ENCODE measurements around the gene MKNK2. TPM values are rescaled to one million over a fixed set of nuclear protein-coding genes. Genes with fewer than 3 reads are reported as not detected.
"Not testable (repeated sequence)": the region's sequence is repeated elsewhere in the genome, so short reads cannot be mapped to it uniquely, and the experiment has no call there.

Gene MKNK2
- total RNA-seq, 1 donor from 2014 or later, result 234 TPM

- DNase-seq (ENCODE audit: missing footprints) (no peak), ATAC-seq (no peak)
- intact Hi-C loops (cut with DNase I), result no loop called here
These were observed 12.6 kb downstream of the MKNK2 start for GRCh38 chr19:2038284-2039088.

GRCh38 chr19:2037651-2038255 lies 13.3 kb downstream of the MKNK2 start:
- DNase-seq (ENCODE audit: missing footprints), result no peak
- no peak for ATAC-seq
- intact Hi-C loops (cut with DNase I), result no loop called here

GRCh38 chr19:2036424-2036823 lies 14.6 kb downstream of the MKNK2 start:
- DNase-seq (ENCODE audit: missing footprints) (no peak), ATAC-seq (no peak)
- intact Hi-C loops (cut with DNase I), result no loop called here

DNA sequence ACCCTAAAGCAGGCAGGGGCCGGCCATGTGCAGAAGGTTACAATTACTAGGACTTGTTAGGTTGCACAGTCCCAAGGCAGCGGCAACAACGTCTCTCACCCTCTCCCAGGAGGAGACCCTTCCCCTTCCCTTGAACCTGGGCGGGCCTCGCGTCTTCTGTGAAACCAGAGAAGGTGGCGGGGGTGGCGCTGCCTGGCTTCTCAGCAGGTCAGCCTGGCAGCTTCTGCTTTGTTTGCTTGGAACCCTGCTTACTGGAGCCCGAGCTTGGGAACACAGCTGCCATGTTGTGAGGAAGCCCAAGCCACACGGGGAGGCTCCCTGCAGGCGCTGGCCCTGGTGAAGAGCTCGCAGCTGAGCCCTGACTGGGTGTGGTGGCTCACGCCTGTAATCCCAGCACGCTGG lies 15.5 kb downstream of the MKNK2 start:
- intact Hi-C loops (cut with DNase I), result no loop called here
- ATAC-seq (no peak), DNase-seq (ENCODE audit: missing footprints) (no peak)

- ATAC-seq (no peak), DNase-seq (ENCODE audit: missing footprints) (no peak)
- intact Hi-C loops (cut with DNase I), result no loop called here
These were observed 16.1 kb downstream of the MKNK2 start for GRCh38 chr19:2034729-2035589.

- ATAC-seq; DNase-seq (ENCODE audit: missing footprints); intact Hi-C loops (cut with DNase I): not testable (repeated sequence)
These were observed 16.8 kb downstream of the MKNK2 start for GRCh38 chr19:2034253-2034652.

GRCh38 chr19:2033825-2034159 lies 17.3 kb downstream of the MKNK2 start:
- ATAC-seq, result no peak
- no peak for DNase-seq (ENCODE audit: missing footprints)
- intact Hi-C loops (cut with DNase I), result no loop called here

GRCh38 chr19:2033115-2033824 lies 17.8 kb downstream of the MKNK2 start:
- ATAC-seq (no peak), DNase-seq (ENCODE audit: missing footprints) (no peak)
- intact Hi-C loops (cut with DNase I), result no loop called here

DNA sequence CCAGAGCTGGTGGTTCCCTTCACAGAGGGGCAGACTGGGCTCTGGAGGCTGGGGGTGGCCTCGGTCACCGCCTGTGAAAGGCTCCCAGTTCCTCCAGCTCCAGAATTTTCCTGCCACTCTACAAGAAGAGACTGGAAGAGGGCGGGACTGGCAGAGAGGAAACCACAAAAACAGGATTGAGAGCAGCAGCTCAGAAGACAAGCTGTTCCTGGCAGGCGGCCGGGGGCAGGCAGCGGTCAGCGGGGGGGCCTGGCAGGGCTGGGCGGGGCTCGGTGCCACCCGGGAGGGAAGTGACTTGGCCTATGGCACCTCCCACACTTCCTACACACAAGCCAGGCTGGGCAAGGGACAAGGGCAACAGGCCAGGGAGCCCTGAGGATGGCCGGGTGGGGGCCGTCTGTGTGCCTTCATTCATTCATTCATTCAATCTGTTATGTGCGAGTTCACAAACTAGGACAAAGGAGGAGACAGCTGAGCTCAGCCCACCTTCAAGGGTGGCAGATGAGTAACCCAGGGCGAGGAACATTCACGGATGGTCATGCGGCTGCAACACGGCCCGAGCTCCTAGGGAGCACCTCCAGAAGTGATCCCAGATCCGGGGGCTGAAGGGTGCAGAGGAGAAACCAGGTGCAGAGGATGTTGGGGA lies 18.6 kb downstream of the MKNK2 start:
- DNase-seq (ENCODE audit: missing footprints) (peak; percentile 96), ATAC-seq (peak; percentile 94)
- intact Hi-C loops (cut with DNase I), result no loop called here

DNA sequence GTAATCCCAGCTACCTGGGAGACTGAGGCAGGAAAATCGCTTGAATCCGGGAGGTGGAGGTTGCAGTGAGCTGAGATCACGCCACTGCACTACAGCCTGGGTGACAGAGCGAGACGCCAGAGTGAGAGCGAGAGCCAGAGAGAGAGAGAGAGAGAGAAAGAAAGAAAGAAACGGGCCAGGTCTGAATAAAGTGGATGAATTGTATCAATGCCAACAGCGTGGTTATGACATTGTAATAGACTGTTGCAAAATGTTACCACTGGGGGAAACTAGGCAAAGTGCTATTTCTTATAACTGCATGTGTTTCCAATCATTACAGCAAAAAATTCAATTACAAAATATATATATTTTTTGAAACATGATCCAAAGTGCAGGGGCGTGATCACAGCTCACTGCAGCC lies 23.7 kb downstream of the MKNK2 start:
- ATAC-seq (peak; percentile 25), DNase-seq (ENCODE audit: missing footprints) (no peak)
- intact Hi-C loops (cut with DNase I), result no loop called here

DNA sequence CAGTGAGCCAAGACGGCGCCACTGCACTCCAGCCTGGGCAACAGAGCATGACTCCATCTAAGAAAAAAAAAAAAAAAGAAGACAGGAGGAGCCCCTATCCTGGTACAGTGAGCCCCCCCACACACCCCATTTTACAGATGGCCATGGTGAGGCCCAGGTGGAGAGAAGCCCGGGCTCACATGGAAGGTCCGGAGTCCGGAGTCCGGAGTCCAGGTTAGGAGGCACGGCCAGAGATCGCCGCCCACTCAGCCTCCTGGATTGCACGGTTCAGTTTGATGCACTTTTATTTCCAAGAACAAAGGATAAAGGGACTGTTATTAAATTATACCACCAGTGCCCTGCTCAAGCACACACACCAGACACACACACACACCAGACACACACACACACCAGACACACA lies 24.3 kb downstream of the MKNK2 start:
- intact Hi-C loops (cut with DNase I), result no loop called here
- ATAC-seq, result no peak
- no peak for DNase-seq (ENCODE audit: missing footprints)

DNA sequence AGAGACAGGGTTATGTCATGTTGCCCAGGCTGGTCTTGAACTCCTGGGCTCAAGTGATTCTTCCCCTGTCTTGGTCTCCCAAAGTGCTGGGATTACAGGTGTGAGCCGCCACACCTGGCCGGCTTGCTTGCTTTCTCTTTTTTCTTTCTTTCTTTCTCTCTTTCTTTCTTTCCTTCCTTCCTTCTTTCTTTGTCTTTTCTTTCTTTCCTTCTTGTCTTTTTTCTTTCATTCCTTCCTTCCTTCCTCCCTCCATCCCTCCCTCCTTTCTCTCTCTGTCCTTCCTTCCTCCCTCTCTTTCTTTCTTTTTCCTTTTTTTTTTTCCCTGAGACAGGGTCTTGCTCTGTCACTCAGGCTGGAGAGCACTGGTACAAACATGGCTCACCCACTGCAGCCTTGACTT lies 28.8 kb downstream of the MKNK2 start:
- ATAC-seq (no peak), DNase-seq (ENCODE audit: missing footprints) (no peak)
- intact Hi-C loops (cut with DNase I), result no loop called here

- intact Hi-C loops (cut with DNase I), result no loop called here
- no peak for DNase-seq (ENCODE audit: missing footprints)
- no peak for ATAC-seq
These were observed 29.4 kb downstream of the MKNK2 start for GRCh38 chr19:2021453-2022140.

DNA sequence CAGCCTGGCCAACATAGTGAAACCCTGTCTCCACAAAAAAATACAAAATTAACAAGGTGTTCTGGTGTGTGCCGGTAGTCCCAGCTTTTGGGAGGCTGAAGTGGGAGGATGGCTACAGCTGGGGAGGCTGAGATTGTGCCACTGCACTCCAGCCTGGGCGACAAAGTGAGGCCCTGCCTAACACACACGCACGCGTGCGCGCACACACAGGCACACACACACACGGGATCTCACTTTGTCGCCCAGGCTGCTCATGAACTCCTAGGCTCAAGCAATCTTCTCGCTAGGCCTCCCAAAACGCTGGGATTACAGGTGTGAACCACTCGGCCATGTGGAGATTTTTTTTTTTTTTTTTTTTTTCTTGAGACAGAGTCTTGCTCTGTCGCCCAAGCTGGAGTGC lies 32.3 kb downstream of the MKNK2 start:
- DNase-seq (ENCODE audit: missing footprints), result no peak
- no peak for ATAC-seq
- intact Hi-C loops (cut with DNase I), result loop anchor here (1.0 kb wide), 1 partner anchor 51 kb away; no protein-coding TSS in a partner anchor

DNA sequence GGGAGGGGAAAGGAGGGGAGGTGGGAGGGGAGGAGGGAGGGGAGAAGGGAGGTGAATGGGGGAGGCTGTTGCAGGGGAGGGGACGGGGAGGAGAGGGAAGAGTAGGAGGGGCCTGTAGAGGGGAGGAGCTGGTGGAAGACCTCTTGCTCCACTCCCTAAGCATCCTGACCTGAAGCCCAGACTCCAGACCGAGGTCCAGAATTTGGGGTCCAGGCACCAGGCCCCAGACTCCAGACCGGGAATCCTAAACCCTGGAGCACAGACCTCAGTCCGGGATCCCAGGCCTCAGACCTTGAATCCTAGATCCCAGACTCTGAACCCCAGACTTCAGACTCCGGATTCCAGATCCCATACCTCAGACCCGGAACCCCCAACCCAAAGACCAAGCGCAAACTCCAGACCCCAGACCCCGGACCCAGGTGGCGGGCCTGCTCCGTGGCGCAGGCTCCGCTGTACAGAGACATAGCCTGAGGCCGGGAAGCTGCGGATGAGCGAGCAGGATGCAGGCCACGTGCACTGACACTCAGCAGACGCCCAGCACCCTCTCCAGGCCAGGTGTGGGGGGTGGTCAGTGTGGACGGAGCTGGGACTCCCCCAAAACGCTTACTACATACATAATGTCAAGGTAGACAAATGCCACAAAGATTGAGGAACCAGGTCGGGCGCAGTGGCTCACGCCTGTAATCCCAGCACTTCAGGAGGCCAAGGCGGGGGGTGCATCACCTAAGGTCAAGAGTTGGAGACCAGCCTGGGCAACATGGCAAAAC lies 34.8 kb downstream of the MKNK2 start:
- ATAC-seq (peak; percentile 87), DNase-seq (ENCODE audit: missing footprints) (peak; percentile 79)
- intact Hi-C loops (cut with DNase I), result no loop called here

DNA sequence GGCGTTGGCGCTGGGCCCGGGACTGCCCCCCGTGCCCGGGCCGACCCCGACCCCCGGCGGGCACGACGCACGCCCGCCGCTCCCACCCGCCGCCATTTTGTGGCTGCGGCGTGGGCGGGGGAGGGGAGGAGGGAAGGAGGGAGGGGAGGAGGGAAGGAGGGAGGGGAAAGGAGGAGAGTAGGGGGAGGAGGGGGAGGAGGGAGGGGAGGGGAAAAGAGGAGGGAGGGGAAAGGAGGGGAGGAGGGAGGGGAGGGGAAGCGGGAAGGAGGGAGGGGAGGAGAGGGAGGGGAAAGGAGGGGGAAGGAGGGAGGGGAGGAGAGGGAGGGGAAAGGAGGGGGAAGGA lies 35.5 kb downstream of the MKNK2 start, which contains the start of gene BTBD2:
TSS of gene BTBD2 (minus strand) at position 107 of the 343 bp plus-strand sequence. CDS start at position 96, 11 bp downstream.
- DNase-seq (ENCODE audit: missing footprints) (no peak), ATAC-seq (no peak)
- intact Hi-C loops (cut with DNase I), result no loop called here

Measured in Right ventricle myocardium inferior (tissue), 1 donor.